Fibroblast of lung (primary cell): ENCODE results near the gene SMAD5. TPM values are rescaled to one million over a fixed set of nuclear protein-coding genes. Genes with fewer than 3 reads are reported as not detected.

ENCODE experiments used
- DNase-seq, 2 donors: peaks; one replicate each; pipeline versions ENCODE4 v3.0.0 to v3.0.0-alpha.2; 2010; ENCODE audit warnings: low read depth in 2 of 2
- H2AFZ ChIP-seq: 2 replicates; pipeline ENCODE4 v1.5.1; 2012; ENCODE audit warnings: low read length, control low read depth, inconsistent platforms
- H3K27ac ChIP-seq: 2 replicates; pipeline ENCODE4 v1.5.1; 2011; ENCODE audit warnings: low read length, control low read depth; ENCODE audit not compliant: insufficient read depth
- H3K27me3 ChIP-seq: 2 replicates; pipeline ENCODE4 v1.5.1; 2011; ENCODE audit warnings: mild to moderate bottlenecking, low read length; ENCODE audit not compliant: control insufficient read depth, insufficient read depth
- H3K36me3 ChIP-seq: 2 replicates; pipeline ENCODE4 v1.5.1; 2011; ENCODE audit warnings: low read length; ENCODE audit not compliant: control insufficient read depth, insufficient read depth
- H3K4me1 ChIP-seq: 2 replicates; pipeline ENCODE4 v1.5.1; 2011; ENCODE audit warnings: low read length; ENCODE audit not compliant: control insufficient read depth, insufficient read depth; ENCODE audit errors: extremely low read depth
- H3K4me2 ChIP-seq: 2 replicates; pipeline ENCODE4 v1.5.1; 2011; ENCODE audit warnings: low read length, control low read depth; ENCODE audit not compliant: insufficient read depth; ENCODE audit errors: extremely low read depth
- H3K4me3 ChIP-seq, 4 experiments: fragments of 200-600 bp in 1 of 4; sonication (generic) in 1 of 4; replicated peaks in 1 of 4; 2 replicates each; pipeline ENCODE4 v1.5.1; 2011 to 2016; ENCODE audit warnings: low read length in 4 of 4, low read depth in 3 of 4, mild to moderate bottlenecking in 3 of 4, control low read depth in 2 of 4, inconsistent platforms in 1 of 4, mixed read lengths in 1 of 4; ENCODE audit not compliant: insufficient read depth in 1 of 4; ENCODE audit errors: control extremely low read depth in 1 of 4
- H3K79me2 ChIP-seq: 2 replicates; pipeline ENCODE4 v1.5.1; 2012; ENCODE audit warnings: mild to moderate bottlenecking, low read length, inconsistent platforms; ENCODE audit not compliant: control insufficient read depth, insufficient read depth
- H3K9ac ChIP-seq: 2 replicates; pipeline ENCODE4 v1.5.1; 2011; ENCODE audit warnings: mild to moderate bottlenecking, low read length, control low read depth; ENCODE audit not compliant: insufficient read depth
- H3K9me3 ChIP-seq: 2 replicates; pipeline ENCODE4 v1.5.1; 2012; ENCODE audit warnings: low read depth, low read length; ENCODE audit not compliant: control insufficient read depth, insufficient read depth
- H4K20me1 ChIP-seq: 2 replicates; pipeline ENCODE4 v1.5.1; 2011; ENCODE audit warnings: low read length; ENCODE audit not compliant: control insufficient read depth, insufficient read depth; ENCODE audit errors: extremely low read depth
- CTCF ChIP-seq, 2 donors: IDR thresholded peaks in 1 of 2; conservative IDR thresholded peaks in 1 of 2; 1 replicate in 1 of 2; 2 replicates in 1 of 2; pipeline ENCODE4 v1.5.1; 2011 to 2012; ENCODE audit warnings: low read length in 2 of 2, control low read depth in 1 of 2, inconsistent platforms in 1 of 2, low read depth in 1 of 2, mild to moderate bottlenecking in 1 of 2
- EZH2 ChIP-seq: IDR thresholded peaks from 2 replicates; pipeline ENCODE4 v1.5.1; 2012; ENCODE audit warnings: low read length, control low read depth, mild to moderate bottlenecking; ENCODE audit errors: missing control alignments
- polyA plus RNA-seq, 2 donors: library from polyadenylated mRNA; depleted of rRNA in 1 of 2; stranded (reverse) in 1 of 2; unstranded in 1 of 2; fragments of >200 nt; gene quantifications; 2 replicates each; pipeline ENCODE4 v1.2.1, GENCODE V29; 2011 to 2012; ENCODE audit warnings: missing spikeins in 1 of 2
- total RNA-seq: library from RNA; depleted of rRNA; stranded (reverse); fragments of >200 nt; gene quantifications from 2 replicates; pipeline ENCODE4 v1.2.1, GENCODE V29; 2014

SMAD5 gene
- total and polyA plus RNA-seq, 2 donors (not counting 1 experiment from before 2014, with no cell fraction given) = 44.3 to 128 TPM

GRCh38 chr5:136210259-136210658, 77.6 kb downstream of the SMAD5 start:
- H3K79me2 ChIP-seq = no peaks in the 10 kb centered on the region
- H3K36me3 ChIP-seq = no peaks in the 10 kb centered on the region
- no peaks in the 10 kb centered on the region for H3K4me1 ChIP-seq
- H3K9me3 ChIP-seq = no peaks in the 10 kb centered on the region
- no peak overlapping the region for H3K27ac ChIP-seq
- no peak overlapping the region for H2AFZ ChIP-seq
- no peak overlapping the region for H3K4me2 ChIP-seq
- no peaks in the 10 kb centered on the region for H4K20me1 ChIP-seq
- H3K27me3 ChIP-seq = peaks cover 2% of the 10 kb centered on the region
- no peak for TF ChIP-seq CTCF (conservative IDR thresholded peaks at IDR 0.05 in 1 of 2, IDR thresholded peaks at IDR 0.05 in 1 of 2; ENCODE audit: low read depth in 1 of 2, low read length in 2 of 2)
- TF ChIP-seq EZH2 = no peak
- H3K4me3 ChIP-seq = no peak overlapping the region
- DNase-seq = peak in 1 of 2 donors; percentile 22
- no peak overlapping the region for H3K9ac ChIP-seq

- H4K20me1 ChIP-seq = no peaks in the 10 kb centered on the region
- TF ChIP-seq EZH2 (no peak), CTCF (conservative IDR thresholded peaks at IDR 0.05 in 1 of 2, IDR thresholded peaks at IDR 0.05 in 1 of 2; ENCODE audit: low read depth in 1 of 2, low read length in 2 of 2) (no peak)
- no peak overlapping the region for H3K4me3 ChIP-seq
- peaks cover 2% of the 10 kb centered on the region for H3K27me3 ChIP-seq
- H3K79me2 ChIP-seq = no peaks in the 10 kb centered on the region
- H3K4me2 ChIP-seq = no peak overlapping the region
- no peaks in the 10 kb centered on the region for H3K36me3 ChIP-seq
- H2AFZ ChIP-seq = no peak overlapping the region
- no peak overlapping the region for H3K9ac ChIP-seq
- H3K4me1 ChIP-seq = no peaks in the 10 kb centered on the region
- no peaks in the 10 kb centered on the region for H3K9me3 ChIP-seq
- no peak overlapping the region for H3K27ac ChIP-seq
- DNase-seq = no peak
Measured at GRCh38 chr5:136211282-136212040, 78.8 kb downstream of the SMAD5 start.

- H3K27me3 ChIP-seq = peaks cover 2% of the 10 kb centered on the region
- no peaks in the 10 kb centered on the region for H4K20me1 ChIP-seq
- H3K4me3 ChIP-seq = no peak overlapping the region
- H3K4me2 ChIP-seq = no peak overlapping the region
- H3K36me3 ChIP-seq = no peaks in the 10 kb centered on the region
- DNase-seq = peak; percentile 30 to 57
- H3K4me1 ChIP-seq = no peaks in the 10 kb centered on the region
- H3K79me2 ChIP-seq = no peaks in the 10 kb centered on the region
- TF ChIP-seq EZH2 (no peak), CTCF (conservative IDR thresholded peaks at IDR 0.05 in 1 of 2, IDR thresholded peaks at IDR 0.05 in 1 of 2; ENCODE audit: low read depth in 1 of 2, low read length in 2 of 2) (peak; percentile 91 to 95)
- H2AFZ ChIP-seq = no peak overlapping the region
- H3K9ac ChIP-seq = no peak overlapping the region
- H3K9me3 ChIP-seq = no peaks in the 10 kb centered on the region
- no peak overlapping the region for H3K27ac ChIP-seq
Measured at GRCh38 chr5:136212252-136212721, 79.6 kb downstream of the SMAD5 start.
